ENCODE data around the gene RAD51B. TPM values are rescaled to one million over a fixed set of nuclear protein-coding genes. Genes with fewer than 3 reads are reported as not detected.
A peak's percentile ranks its signal among the peaks of the same experiment; 100 is the strongest.

The RAD51B gene
- total RNA-seq, 1 experiment from 2014 or later = 14.2 TPM

DNA sequence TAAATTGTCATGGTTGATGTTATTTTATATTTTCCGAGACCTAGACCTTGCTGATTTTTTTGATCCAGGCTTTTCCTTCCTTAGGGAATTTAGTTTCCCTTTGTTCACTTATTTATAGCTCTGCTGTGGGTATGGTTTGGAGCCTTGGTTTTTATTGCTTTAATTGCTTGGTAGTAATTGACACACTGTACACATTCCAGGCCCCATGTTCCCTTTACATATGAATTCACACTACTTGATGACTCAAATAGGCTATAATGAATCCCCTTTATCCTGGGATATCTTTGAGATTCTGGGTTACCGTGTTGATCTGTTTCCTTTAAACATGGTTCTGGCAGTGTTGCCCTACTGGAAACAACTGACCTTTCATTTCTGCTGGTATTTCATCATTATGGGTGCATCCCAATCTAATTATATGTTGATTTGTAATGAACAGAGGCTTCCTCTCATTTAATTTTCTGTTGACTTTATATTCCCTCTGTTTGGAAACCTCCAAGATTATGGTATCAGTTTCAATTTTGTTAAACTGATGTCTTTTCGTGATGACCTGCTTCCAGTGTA is 424.0 kb downstream of the RAD51B start:
- Mint-ChIP-seq H3K4me3 (no peak overlapping the region), H3K27me3 (ENCODE audit: low read depth) (no peaks in the 10 kb centered on the region; the same call in 1 of the 2 replicates), H3K9me3 (no peaks in the 10 kb centered on the region), H3K36me3 (no peaks in the 10 kb centered on the region), H3K27ac (no peak overlapping the region), H3K4me1 (peaks cover 48% of the 10 kb centered on the region)
- DNase-seq (ENCODE audit: low spot score) (no peak), ATAC-seq (no peak)
- POLR2A ChIA-PET = no interaction called here
- TF ChIP-seq, protein P1, sequence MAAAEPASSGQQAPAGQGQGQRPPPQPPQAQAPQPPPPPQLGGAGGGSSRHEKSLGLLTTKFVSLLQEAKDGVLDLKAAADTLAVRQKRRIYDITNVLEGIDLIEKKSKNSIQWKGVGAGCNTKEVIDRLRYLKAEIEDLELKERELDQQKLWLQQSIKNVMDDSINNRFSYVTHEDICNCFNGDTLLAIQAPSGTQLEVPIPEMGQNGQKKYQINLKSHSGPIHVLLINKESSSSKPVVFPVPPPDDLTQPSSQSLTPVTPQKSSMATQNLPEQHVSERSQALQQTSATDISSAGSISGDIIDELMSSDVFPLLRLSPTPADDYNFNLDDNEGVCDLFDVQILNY (CRISPR knock-in tag; IDR thresholded peaks at IDR 0.05) = no peak
- no peak for TF ChIP-seq MXD4 (CRISPR knock-in tag; IDR thresholded peaks at IDR 0.05; ENCODE audit: borderline replicate concordance)
- no peak for TF ChIP-seq RORB (CRISPR knock-in tag; IDR thresholded peaks at IDR 0.05)
- no peak for TF ChIP-seq FOXP1 (CRISPR knock-in tag; IDR thresholded peaks at IDR 0.05; ENCODE audit: borderline replicate concordance)
- TF ChIP-seq, protein P2, sequence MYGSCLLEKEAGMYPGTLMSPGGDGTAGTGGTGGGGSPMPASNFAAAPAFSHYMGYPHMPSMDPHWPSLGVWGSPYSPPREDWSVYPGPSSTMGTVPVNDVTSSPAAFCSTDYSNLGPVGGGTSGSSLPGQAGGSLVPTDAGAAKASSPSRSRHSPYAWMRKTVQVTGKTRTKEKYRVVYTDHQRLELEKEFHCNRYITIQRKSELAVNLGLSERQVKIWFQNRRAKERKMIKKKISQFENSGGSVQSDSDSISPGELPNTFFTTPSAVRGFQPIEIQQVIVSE (CRISPR knock-in tag; IDR thresholded peaks at IDR 0.05; ENCODE audit: borderline replicate concordance) = no peak
- TF ChIP-seq RELA (CRISPR knock-in tag; IDR thresholded peaks at IDR 0.05; ENCODE audit: borderline replicate concordance) = no peak
- CTCF ChIA-PET = no interaction called here

DNA sequence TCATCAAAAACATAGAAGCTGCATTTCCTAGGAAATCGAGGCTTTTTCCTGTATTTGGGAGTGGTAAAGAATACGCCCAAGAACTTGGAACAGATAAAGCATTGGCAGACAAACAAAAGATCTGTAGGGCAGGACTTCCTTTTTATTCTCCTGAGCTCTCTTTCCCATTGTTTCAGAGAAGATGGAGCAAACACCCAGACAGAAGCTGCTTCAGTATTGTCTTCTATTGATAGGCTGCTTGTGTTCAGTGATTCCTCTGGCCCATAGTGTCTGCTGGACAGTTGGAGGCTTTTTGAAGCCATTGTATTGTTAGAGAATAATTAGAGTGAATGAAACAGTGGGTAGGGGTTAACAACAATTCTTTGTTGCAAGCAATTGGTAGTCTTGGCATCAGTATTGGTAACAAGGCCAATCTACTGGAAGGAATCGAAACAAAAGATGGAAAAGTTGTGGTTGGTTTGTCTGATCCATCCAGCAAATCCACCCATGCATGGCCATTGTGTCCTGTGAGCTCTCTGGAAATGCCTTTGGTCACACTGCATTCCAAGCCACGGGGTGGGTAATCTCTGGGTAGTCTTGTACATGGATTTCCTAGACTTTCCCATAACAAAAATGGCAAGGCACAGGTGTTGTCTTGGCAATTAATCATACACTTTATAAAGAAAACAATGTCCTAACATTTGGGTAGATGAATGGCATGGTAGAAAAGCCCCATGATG is 424.8 kb downstream of the RAD51B start:
- Mint-ChIP-seq H3K4me1 (peaks cover 57% of the 10 kb centered on the region), H3K36me3 (no peaks in the 10 kb centered on the region), H3K27ac (peak overlapping the region; percentile 29; the same call in 1 of the 2 replicates)

DNA sequence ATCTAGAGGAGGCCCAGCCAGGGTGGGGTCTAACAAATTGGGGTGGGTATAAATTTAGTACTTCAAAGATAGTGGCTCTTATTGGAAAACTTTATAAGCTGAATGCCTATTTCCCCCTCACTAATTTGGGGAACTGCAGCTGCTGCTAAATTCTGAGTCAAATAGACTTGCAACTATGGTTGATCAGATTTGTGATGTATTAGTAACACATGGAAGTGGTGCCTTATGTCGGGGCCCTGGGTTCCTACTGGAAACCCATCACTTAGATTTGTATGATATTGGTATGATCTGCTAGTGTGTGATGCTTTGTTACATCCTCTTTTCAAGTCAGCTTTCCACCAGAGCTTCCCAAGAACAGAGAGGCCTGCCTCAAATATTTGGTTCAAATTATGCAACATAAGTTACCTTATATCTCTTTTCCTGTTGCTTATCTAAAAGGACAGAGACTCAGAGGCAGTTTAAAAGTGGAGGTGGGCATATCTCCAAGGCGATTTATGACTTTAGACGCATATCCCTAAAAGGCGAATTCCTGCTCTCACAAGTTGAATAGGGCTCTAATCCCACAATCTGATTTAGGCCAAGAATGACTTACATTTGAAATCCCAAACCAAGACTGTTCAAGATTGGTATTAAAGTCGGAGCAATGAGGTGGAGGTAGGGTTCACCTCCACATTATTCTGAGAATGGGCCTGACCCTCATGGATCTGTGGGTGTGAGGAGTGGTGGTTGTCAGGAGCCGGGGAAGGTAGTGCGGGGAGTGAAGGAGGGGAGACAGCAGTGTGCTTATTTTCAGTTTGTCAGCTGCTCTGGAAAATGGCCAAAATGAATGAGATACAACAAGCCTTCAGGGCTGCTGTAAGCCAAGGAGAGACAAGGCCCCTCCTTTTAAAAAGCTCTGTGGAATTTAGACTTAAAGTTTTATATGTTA is 425.8 kb downstream of the RAD51B start:
- no peak for ATAC-seq
- TF ChIP-seq, protein P1 (CRISPR knock-in tag; IDR thresholded peaks at IDR 0.05) = no peak
- TF ChIP-seq, protein P3, sequence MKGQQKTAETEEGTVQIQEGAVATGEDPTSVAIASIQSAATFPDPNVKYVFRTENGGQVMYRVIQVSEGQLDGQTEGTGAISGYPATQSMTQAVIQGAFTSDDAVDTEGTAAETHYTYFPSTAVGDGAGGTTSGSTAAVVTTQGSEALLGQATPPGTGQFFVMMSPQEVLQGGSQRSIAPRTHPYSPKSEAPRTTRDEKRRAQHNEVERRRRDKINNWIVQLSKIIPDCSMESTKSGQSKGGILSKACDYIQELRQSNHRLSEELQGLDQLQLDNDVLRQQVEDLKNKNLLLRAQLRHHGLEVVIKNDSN (CRISPR knock-in tag; IDR thresholded peaks at IDR 0.05) = no peak
- TF ChIP-seq ZNF671 (CRISPR knock-in tag; IDR thresholded peaks at IDR 0.05) = no peak
- H3K4me3 Mint-ChIP-seq = no peak overlapping the region
- H3K4me1 Mint-ChIP-seq = peaks cover 67% of the 10 kb centered on the region
- ChIA-PET CTCF (interaction anchor here (1.2 to 4.9 kb wide), 4 partner anchors 52 to 599 kb away, joined by 3 to 34 read pairs (median 4); no protein-coding TSS in a partner anchor), POLR2A (interaction anchor here (0.9 kb wide), 1 partner anchor 15 kb away, joined by 3 read pairs; no protein-coding TSS in a partner anchor)
- no peaks in the 10 kb centered on the region; the same call in 1 of the 2 replicates for H3K27me3 Mint-ChIP-seq (ENCODE audit: low read depth)
- H3K36me3 Mint-ChIP-seq = no peaks in the 10 kb centered on the region
- no peak for DNase-seq (ENCODE audit: low spot score)
- peak overlapping the region; percentile 46 for H3K27ac Mint-ChIP-seq
- no peaks in the 10 kb centered on the region for H3K9me3 Mint-ChIP-seq

More for the DNA sequence above, 424.8 kb downstream of the RAD51B start:
- Mint-ChIP-seq H3K4me3 (no peak overlapping the region), H3K9me3 (no peaks in the 10 kb centered on the region), H3K27me3 (ENCODE audit: low read depth) (no peaks in the 10 kb centered on the region; the same call in 1 of the 2 replicates)
- no peak for ATAC-seq
- TF ChIP-seq ZNF423 (CRISPR knock-in tag; IDR thresholded peaks at IDR 0.05) (no peak), ZBTB21 (CRISPR knock-in tag; IDR thresholded peaks at IDR 0.05; ENCODE audit: borderline replicate concordance) (no peak), PRRX2 (CRISPR knock-in tag; IDR thresholded peaks at IDR 0.05) (no peak), OVOL2 (CRISPR knock-in tag; IDR thresholded peaks at IDR 0.05; ENCODE audit: borderline replicate concordance) (no peak), FOXK1 (CRISPR knock-in tag; IDR thresholded peaks at IDR 0.05) (no peak)
- TF ChIP-seq, protein P4, sequence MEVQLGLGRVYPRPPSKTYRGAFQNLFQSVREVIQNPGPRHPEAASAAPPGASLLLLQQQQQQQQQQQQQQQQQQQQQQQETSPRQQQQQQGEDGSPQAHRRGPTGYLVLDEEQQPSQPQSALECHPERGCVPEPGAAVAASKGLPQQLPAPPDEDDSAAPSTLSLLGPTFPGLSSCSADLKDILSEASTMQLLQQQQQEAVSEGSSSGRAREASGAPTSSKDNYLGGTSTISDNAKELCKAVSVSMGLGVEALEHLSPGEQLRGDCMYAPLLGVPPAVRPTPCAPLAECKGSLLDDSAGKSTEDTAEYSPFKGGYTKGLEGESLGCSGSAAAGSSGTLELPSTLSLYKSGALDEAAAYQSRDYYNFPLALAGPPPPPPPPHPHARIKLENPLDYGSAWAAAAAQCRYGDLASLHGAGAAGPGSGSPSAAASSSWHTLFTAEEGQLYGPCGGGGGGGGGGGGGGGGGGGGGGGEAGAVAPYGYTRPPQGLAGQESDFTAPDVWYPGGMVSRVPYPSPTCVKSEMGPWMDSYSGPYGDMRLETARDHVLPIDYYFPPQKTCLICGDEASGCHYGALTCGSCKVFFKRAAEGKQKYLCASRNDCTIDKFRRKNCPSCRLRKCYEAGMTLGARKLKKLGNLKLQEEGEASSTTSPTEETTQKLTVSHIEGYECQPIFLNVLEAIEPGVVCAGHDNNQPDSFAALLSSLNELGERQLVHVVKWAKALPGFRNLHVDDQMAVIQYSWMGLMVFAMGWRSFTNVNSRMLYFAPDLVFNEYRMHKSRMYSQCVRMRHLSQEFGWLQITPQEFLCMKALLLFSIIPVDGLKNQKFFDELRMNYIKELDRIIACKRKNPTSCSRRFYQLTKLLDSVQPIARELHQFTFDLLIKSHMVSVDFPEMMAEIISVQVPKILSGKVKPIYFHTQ (CRISPR knock-in tag; IDR thresholded peaks at IDR 0.05) = no peak
- POLR2A ChIA-PET = interaction anchor here (0.5 kb wide), 1 partner anchor 239 kb away, joined by 3 read pairs; no protein-coding TSS in a partner anchor
- CTCF ChIA-PET = no interaction called here
- DNase-seq (ENCODE audit: low spot score) = no peak
